Vagina (tissue), 2 donors: Measurements from ENCODE around the gene HOOK2. TPM values are rescaled to one million over a fixed set of nuclear protein-coding genes. Genes with fewer than 3 reads are reported as not detected.

Experiments used
- DNase-seq, 2 donors: peaks; one replicate each; pipeline ENCODE4 v3.0.0-alpha.2; 2017; ENCODE audit errors: extremely low spot score in 2 of 2
- H3K27ac ChIP-seq: fragments of 200-600 bp; sonication (generic); one replicate; pipeline ENCODE4 v1.5.1; 2019
- H3K27me3 ChIP-seq: fragments of 200-600 bp; sonication (generic); one replicate; pipeline ENCODE4 v1.5.1; 2019
- H3K36me3 ChIP-seq, 2 donors: fragments of 200-600 bp; sonication (generic); one replicate each; pipeline ENCODE4 v1.5.1; 2017 to 2019
- H3K4me1 ChIP-seq: fragments of 200-600 bp; sonication (generic); one replicate; pipeline ENCODE4 v1.5.1; 2019
- H3K4me3 ChIP-seq, 2 donors: fragments of 200-600 bp; sonication (generic); 1 replicate in 1 of 2; 2 replicates in 1 of 2; pipeline ENCODE4 v1.5.1; 2016 to 2019
- H3K9me3 ChIP-seq: fragments of 200-600 bp; sonication (generic); one replicate; pipeline ENCODE4 v1.5.1; 2019
- POLR2A ChIP-seq, 2 donors: fragments of 450-650 bp; IDR thresholded peaks; one replicate each; pipeline ENCODE4 v1.6.1; 2017; ENCODE audit warnings: antibody characterized with exemption in 2 of 2, mild to moderate bottlenecking in 2 of 2, moderate library complexity in 2 of 2
- POLR2AphosphoS5 ChIP-seq, 2 donors: sonication (generic); formaldehyde crosslinking; IDR thresholded peaks; one replicate each; pipeline ENCODE4 v1.9.0; 2017; ENCODE audit warnings: antibody characterized with exemption in 2 of 2, mild to moderate bottlenecking in 2 of 2, low read depth in 1 of 2; ENCODE audit not compliant: insufficient read depth in 1 of 2
- intact Hi-C: fragments of 100-400 bp; cut with DNase I; formaldehyde crosslinking; loops from one replicate; pipeline ENCODE4 v1.15.1; 2023
- total RNA-seq: library from RNA; depleted of rRNA; stranded (reverse); fragments of >200 nt; gene quantifications from one replicate; pipeline ENCODE4 v1.2.3, GENCODE V29; 2016
- TF ChIP-seq, protein P1 (sequence below), 3 experiments: fragments of 450-650 bp in 2 of 3; fragments of 200-600 bp in 1 of 3; sonication (generic) in 1 of 3; IDR thresholded peaks; one replicate each; pipeline ENCODE4 v1.5.1; 2017 to 2019; ENCODE audit warnings: antibody characterized with exemption in 3 of 3, mild to moderate bottlenecking in 2 of 3, moderate library complexity in 2 of 3

HOOK2 gene
- total RNA-seq, 1 donor from 2014 or later = 65.6 TPM

DNA sequence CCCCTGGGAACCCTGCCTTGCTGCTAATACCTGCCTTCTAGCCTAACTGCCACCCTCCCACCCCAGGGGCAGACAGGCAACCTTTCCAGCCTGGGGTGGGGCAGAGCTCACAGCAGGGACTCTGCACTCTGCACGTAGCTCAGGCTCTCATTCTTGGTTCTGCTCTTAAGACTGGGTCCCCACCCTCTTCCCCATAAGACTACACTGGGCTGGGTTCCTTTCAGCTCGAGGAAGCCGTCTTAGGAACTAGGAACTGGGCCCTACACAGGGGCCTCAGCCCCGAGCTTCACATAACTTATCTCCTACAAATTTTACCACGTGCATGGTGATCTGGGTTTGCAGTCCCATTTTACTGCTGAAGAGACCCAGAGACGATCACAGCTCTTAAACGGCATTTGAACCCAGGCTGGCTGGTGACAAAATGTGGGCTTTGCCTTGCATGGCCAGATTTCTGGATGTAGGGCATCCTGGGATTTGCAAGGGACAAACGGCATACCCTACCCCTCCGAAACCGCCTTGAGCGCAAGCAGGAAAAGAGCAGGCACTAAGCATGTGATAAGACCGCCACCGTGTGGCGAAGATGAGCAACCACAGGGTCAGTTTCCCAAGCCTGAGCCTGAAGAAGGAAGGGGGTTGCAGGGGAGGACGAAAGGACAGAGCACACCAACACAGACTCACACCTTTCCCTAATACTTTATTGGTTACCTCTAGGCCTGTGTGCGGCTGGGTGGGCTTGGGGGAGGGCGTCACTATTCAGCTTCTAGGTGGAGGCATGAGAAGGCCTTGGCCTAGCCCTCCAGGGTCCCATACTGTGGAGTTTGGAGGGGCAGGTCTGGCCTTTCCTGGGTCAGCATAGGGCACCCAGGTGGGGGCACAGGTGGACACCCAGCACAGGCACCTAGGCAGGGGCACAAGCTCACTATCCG, 21.1 kb upstream of the HOOK2 start:
- no peaks in the 10 kb centered on the region for H3K27me3 ChIP-seq
- TF ChIP-seq POLR2AphosphoS5 (IDR thresholded peaks at IDR 0.05; ENCODE audit: insufficient read depth in 1 of 2, low read depth in 1 of 2) = peak in 1 of 2 donors; percentile 73
- TF ChIP-seq POLR2A (IDR thresholded peaks at IDR 0.05) = no peak
- TF ChIP-seq, protein P1, sequence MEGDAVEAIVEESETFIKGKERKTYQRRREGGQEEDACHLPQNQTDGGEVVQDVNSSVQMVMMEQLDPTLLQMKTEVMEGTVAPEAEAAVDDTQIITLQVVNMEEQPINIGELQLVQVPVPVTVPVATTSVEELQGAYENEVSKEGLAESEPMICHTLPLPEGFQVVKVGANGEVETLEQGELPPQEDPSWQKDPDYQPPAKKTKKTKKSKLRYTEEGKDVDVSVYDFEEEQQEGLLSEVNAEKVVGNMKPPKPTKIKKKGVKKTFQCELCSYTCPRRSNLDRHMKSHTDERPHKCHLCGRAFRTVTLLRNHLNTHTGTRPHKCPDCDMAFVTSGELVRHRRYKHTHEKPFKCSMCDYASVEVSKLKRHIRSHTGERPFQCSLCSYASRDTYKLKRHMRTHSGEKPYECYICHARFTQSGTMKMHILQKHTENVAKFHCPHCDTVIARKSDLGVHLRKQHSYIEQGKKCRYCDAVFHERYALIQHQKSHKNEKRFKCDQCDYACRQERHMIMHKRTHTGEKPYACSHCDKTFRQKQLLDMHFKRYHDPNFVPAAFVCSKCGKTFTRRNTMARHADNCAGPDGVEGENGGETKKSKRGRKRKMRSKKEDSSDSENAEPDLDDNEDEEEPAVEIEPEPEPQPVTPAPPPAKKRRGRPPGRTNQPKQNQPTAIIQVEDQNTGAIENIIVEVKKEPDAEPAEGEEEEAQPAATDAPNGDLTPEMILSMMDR (IDR thresholded peaks at IDR 0.05) = peak; percentile 95 to 98 (median 96)
- H3K27ac ChIP-seq = peak overlapping the region; percentile 65
- peaks cover 38% of the 10 kb centered on the region for H3K4me1 ChIP-seq
- no peak overlapping the region for H3K4me3 ChIP-seq
- intact Hi-C loops = loop anchor here (1.0 kb wide), 1 partner anchor 18 kb away; no protein-coding TSS in a partner anchor
- DNase-seq = peak in 1 of 2 donors; percentile 90
- no peaks in the 10 kb centered on the region for H3K9me3 ChIP-seq
- H3K36me3 ChIP-seq = peaks cover 0 to 16% of the 10 kb centered on the region in 2 donors

DNA sequence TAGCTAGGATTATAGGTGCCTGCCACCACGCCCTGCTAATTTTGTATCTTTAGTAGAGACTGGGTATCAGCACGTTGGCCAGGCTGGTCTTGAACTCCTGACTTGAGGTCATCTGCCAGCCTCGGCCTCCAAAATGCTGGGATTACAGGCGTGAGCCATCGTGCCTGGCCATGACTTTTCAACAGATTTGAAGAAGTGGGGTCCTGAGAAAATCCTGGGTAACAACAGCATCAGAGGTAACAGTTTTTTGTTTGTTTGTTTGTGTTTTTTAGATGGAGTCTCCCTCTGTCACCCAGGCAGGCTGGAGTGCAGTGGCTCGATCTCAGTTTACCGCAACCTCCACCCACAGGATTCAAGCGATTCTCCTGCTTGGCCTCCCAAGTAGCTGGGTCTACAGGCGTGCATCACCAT, 19.6 kb upstream of the HOOK2 start:
- DNase-seq = peak in 1 of 2 donors; percentile 86
- H3K9me3 ChIP-seq = no peaks in the 10 kb centered on the region

DNA sequence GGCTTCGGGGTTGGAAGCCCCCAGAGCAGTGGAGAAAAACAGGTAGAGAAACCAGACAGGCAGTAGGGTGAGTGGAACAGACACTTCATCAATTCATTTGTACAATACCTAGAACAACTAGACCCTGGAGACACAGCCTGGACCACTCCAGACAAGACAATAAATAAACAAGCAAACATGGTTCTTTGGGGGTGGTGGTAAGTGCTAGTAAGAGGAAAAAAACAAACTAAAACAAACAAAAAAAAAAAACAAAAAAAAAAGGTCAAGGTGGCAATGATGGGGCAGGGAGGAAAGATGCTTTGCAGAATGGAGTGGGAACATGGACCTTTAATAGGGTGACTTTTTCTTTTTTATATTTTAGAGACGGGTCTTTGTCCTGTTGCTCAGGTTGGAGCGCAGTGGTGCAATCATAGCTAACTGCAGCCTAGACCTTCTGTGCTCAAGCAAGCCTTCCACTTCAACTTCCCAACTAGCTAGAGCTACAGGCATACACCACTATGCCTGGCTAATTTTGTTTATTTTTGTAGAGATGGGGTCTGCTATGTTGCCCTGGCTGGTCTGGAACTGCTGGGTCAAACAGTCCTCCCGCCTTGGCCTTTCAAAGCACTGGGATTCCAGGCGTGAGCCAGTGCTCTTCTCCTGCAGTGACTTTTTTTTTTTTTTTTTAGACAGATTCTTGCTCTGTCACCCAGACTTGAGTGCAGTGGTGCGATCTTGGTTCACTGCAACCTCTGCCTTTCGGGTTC, 19.0 kb upstream of the HOOK2 start:
- Histone ChIP-seq H3K27ac (peak overlapping the region; percentile 97), H3K36me3 (peaks cover 0 to 7% of the 10 kb centered on the region in 2 donors), H3K4me1 (peaks cover 21% of the 10 kb centered on the region), H3K9me3 (no peaks in the 10 kb centered on the region), H3K4me3 (peak overlapping the region; percentile 85 to 96), H3K27me3 (no peaks in the 10 kb centered on the region)
- TF ChIP-seq POLR2AphosphoS5 (IDR thresholded peaks at IDR 0.05; ENCODE audit: insufficient read depth in 1 of 2, low read depth in 1 of 2) = no peak
- TF ChIP-seq POLR2A (IDR thresholded peaks at IDR 0.05) = no peak
- TF ChIP-seq, protein P1 (IDR thresholded peaks at IDR 0.05) = no peak
- intact Hi-C loops = no loop called here
- DNase-seq = peak in 1 of 2 donors; percentile 89

More for the DNA sequence above, 19.6 kb upstream of the HOOK2 start:
- Histone ChIP-seq H3K36me3 (peaks cover 0 to 13% of the 10 kb centered on the region in 2 donors), H3K4me1 (peaks cover 23% of the 10 kb centered on the region), H3K4me3 (no peak overlapping the region), H3K27me3 (no peaks in the 10 kb centered on the region), H3K27ac (peak overlapping the region; percentile 97)
- TF ChIP-seq POLR2A (IDR thresholded peaks at IDR 0.05) = no peak
- TF ChIP-seq, protein P1 (IDR thresholded peaks at IDR 0.05) = no peak
- no peak for TF ChIP-seq POLR2AphosphoS5 (IDR thresholded peaks at IDR 0.05; ENCODE audit: insufficient read depth in 1 of 2, low read depth in 1 of 2)
- intact Hi-C loops = no loop called here

DNA sequence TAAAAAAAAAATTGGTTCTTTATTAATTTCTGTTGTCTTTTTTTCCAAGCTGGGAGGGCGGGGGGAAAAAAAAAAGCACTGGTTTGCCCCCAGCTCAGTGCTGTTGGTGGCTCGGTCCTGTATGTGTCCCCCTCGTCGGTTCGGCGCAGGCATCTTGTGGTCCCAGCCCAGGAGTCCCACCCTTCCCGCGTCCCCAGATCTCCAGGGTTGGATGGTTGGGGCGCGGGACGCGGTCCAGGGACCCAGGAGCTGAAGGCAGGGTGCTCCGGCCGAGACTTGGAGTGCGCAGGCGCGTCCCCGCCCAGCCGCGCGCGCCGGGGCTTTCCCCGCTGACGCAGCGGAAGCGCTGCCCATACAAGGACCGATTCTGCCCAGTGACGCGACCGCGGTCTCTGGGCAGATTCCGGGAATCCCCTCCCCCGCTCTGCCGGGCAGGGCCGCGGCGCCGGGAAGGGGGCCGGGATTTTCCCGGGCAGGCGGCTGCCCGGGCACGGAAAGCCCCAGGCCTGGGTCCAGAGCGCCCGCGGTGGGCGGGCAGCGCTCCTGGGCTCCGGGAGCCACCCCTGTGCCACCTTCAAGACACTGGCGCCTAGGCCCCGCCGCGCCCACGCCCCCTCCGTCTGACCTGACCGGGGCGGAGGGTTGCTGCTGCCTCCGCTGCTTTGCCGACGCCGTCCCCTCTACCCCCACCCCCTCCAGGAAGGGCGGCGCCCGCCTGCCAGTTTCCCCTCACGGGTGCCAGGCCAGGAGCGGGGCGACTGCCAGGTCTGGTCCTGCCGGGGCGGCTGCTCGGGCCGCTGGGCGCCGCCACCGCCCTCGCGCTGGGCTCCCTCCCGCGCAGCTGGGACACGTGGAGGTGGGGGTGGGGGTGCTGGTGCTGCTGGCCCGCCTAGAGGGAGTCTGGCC, 18.2 kb upstream of the HOOK2 start:
- H3K27ac ChIP-seq = peak overlapping the region; percentile 97
- DNase-seq = peak in 1 of 2 donors; percentile 95
- intact Hi-C loops = no loop called here
- H3K4me1 ChIP-seq = peaks cover 29% of the 10 kb centered on the region
- H3K27me3 ChIP-seq = no peaks in the 10 kb centered on the region
- TF ChIP-seq POLR2A (IDR thresholded peaks at IDR 0.05) (peak; percentile 16 to 71), POLR2AphosphoS5 (IDR thresholded peaks at IDR 0.05; ENCODE audit: insufficient read depth in 1 of 2, low read depth in 1 of 2) (peak; percentile 90 to 92)
- TF ChIP-seq, protein P1 (IDR thresholded peaks at IDR 0.05) = no peak
- H3K4me3 ChIP-seq = peak overlapping the region; percentile 85 to 96
- H3K36me3 ChIP-seq = no peaks in the 10 kb centered on the region
- no peaks in the 10 kb centered on the region for H3K9me3 ChIP-seq
